NT2/D1 (cell line): ENCODE data around the gene LMNB1.

Experiments used
- SUZ12 ChIP-seq: IDR thresholded peaks from 2 replicates; pipeline ENCODE4 v1.6.1; 2011; ENCODE audit not compliant: insufficient read length, insufficient read depth; ENCODE audit errors: extremely low read depth
- YY1 ChIP-seq: IDR thresholded peaks from 2 replicates; pipeline ENCODE4 v1.6.1; 2011; ENCODE audit not compliant: insufficient read length, insufficient read depth
- ZNF274 ChIP-seq: IDR thresholded peaks from 2 replicates; pipeline ENCODE4 v1.6.1; 2011; ENCODE audit warnings: mild to moderate bottlenecking, low read depth, low read length

DNA sequence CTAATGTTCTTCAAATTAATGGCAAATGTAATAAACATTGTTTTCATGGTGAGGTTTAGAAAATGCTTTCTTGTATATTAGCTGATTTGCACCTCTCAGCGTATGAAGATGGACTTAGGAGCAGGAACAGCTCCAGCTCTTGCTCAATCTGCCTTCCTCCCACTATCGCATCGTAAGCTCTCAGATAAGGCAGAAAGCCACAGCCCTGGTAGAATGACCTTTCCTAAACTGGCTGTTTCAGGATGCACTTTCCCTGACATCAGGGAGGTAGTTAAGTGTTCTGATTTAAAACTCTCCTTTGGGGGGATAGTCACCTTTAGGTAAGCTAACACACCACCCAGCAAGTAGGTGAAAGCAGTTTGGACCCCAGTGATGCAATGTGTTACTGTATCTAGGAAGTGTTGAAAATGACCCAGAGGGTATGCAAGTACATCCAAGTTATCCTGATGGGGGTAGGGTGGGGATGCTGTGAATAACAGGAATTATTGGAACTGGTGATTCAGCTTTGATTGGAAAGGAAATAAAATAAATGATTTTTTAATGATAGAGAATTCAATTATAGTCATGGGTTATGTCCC is 72.3 kb downstream of the LMNB1 start:
- TF ChIP-seq ZNF274 (no peak), YY1 (no peak), SUZ12 (no peak)
